ENCODE measurements around the gene RAD51B. TPM values are rescaled to one million over a fixed set of nuclear protein-coding genes. Genes with fewer than 3 reads are reported as not detected.

The RAD51B gene
- total RNA-seq, 1 experiment from 2014 or later: 29.9 TPM

- CTCF ChIA-PET: no interaction called here
- intact Hi-C loops (cut with micrococcal nuclease; ENCODE audit: unreplicated experiment): loop anchor here (10.0 kb wide), 1 partner anchor 318 kb away; no protein-coding TSS in a partner anchor
These were observed 643.7 kb downstream of the RAD51B start for GRCh38 chr14:68463299-68463698.

DNA sequence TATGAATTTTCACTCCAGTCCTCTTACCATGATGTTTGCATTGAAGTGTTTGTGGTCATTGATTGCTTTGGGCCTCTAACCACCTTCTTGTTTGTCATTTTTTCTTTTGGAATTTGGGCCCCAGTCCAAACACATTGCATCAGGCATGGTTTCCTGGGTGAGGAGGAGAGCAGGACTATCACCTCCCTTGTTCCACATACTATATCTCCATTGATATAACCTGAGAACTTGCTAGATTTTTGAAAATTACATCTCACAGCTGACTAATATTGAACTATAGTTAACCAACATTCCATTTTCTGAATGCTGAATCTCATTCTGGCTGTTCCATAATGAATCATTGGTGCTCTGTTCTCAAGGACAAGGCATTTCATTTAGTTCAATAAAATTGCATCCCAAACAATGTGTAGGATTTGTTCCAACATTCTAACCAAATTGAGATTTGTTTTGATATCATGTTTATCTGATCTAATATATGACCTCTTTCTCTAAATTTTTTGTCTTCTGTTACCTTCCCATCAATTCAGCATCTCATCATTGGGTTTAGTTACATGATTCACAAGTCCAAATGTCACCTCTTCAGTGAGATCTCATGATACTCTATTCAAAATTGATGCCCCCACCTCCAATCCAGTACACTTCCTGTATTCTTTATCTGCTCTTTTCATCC is 644.3 kb downstream of the RAD51B start:
- no peak overlapping the region for H2AFZ ChIP-seq
- peaks cover 75% of the 10 kb centered on the region for H3F3A ChIP-seq (ENCODE audit: insufficient read depth, low read depth)
- H3K4me3 ChIP-seq: no peak overlapping the region
- peak overlapping the region; percentile 47 for H3K4me2 ChIP-seq
- H3K9me3 ChIP-seq (ENCODE audit: insufficient read depth, low read depth): no peaks in the 10 kb centered on the region
- H3K4me1 ChIP-seq (replicated peaks; ENCODE audit: insufficient read depth): peaks cover 97% of the 10 kb centered on the region
- H3K36me3 ChIP-seq (ENCODE audit: low read depth): peaks cover 4% of the 10 kb centered on the region; the same call in 1 of the 2 replicates
- BruUV-seq (replicated peaks): no TSS peak
- H3K9me2 ChIP-seq (ENCODE audit: insufficient read depth): no peaks in the 10 kb centered on the region
- no peaks in the 10 kb centered on the region for H4K20me1 ChIP-seq (ENCODE audit: insufficient read depth)
- H3K27ac ChIP-seq: peak overlapping the region; percentile 96
- intact Hi-C loops (cut with micrococcal nuclease; ENCODE audit: unreplicated experiment): loop anchor here (10.0 kb wide), 1 partner anchor 319 kb away; no protein-coding TSS in a partner anchor
- TF ChIP-seq CTCF (conservative IDR thresholded peaks at IDR 0.05) (no peak), EZH2 (IDR thresholded peaks at IDR 0.05; ENCODE audit: low read depth) (no peak)
- ChIA-PET POLR2A (ENCODE audit: unreplicated experiment) (no interaction called here), CTCF (no interaction called here)
- DNase-seq: peak; percentile 43 to 80
- no peaks in the 10 kb centered on the region for H3K27me3 ChIP-seq (ENCODE audit: insufficient read depth, low read depth)
- peaks cover 6% of the 10 kb centered on the region for H3K79me2 ChIP-seq (ENCODE audit: low read depth)

More at GRCh38 chr14:68463299-68463698, 643.7 kb downstream of the RAD51B start:
- Histone ChIP-seq H3K4me2 (peak overlapping the region; percentile 47), H3K9me3 (ENCODE audit: insufficient read depth, low read depth) (no peaks in the 10 kb centered on the region), H3K36me3 (ENCODE audit: low read depth) (peaks cover 4% of the 10 kb centered on the region; the same call in 1 of the 2 replicates), H3K27ac (peak overlapping the region; percentile 96), H2AFZ (no peak overlapping the region), H3K4me3 (no peak overlapping the region), H3F3A (ENCODE audit: insufficient read depth, low read depth) (peaks cover 76% of the 10 kb centered on the region), H4K20me1 (ENCODE audit: insufficient read depth) (no peaks in the 10 kb centered on the region), H3K79me2 (ENCODE audit: low read depth) (peaks cover 6% of the 10 kb centered on the region), H3K27me3 (ENCODE audit: insufficient read depth, low read depth) (no peaks in the 10 kb centered on the region), H3K9me2 (ENCODE audit: insufficient read depth) (no peaks in the 10 kb centered on the region), H3K4me1 (replicated peaks; ENCODE audit: insufficient read depth) (peaks cover 97% of the 10 kb centered on the region)
- TF ChIP-seq EZH2 (IDR thresholded peaks at IDR 0.05; ENCODE audit: low read depth): no peak
- no peak for TF ChIP-seq CTCF (conservative IDR thresholded peaks at IDR 0.05)
- no TSS peak for BruUV-seq (replicated peaks)
- no peak for DNase-seq
- POLR2A ChIA-PET (ENCODE audit: unreplicated experiment): interaction anchor here (0.5 kb wide), 1 partner anchor 164 kb away, joined by 3 read pairs; no protein-coding TSS in a partner anchor

- CTCF ChIA-PET: no interaction called here
- Histone ChIP-seq H3K9me3 (ENCODE audit: insufficient read depth, low read depth) (no peaks in the 10 kb centered on the region), H3K27me3 (ENCODE audit: insufficient read depth, low read depth) (no peaks in the 10 kb centered on the region), H3K9me2 (ENCODE audit: insufficient read depth) (no peaks in the 10 kb centered on the region), H3K4me3 (no peak overlapping the region), H3K36me3 (ENCODE audit: low read depth) (peaks cover 4% of the 10 kb centered on the region; the same call in 1 of the 2 replicates), H3K4me2 (peak overlapping the region; percentile 47), H4K20me1 (ENCODE audit: insufficient read depth) (no peaks in the 10 kb centered on the region), H3K79me2 (ENCODE audit: low read depth) (peaks cover 6% of the 10 kb centered on the region), H3F3A (ENCODE audit: insufficient read depth, low read depth) (peaks cover 75% of the 10 kb centered on the region), H3K4me1 (replicated peaks; ENCODE audit: insufficient read depth) (peaks cover 97% of the 10 kb centered on the region), H3K27ac (peak overlapping the region; percentile 96), H2AFZ (no peak overlapping the region)
- intact Hi-C loops (cut with micrococcal nuclease; ENCODE audit: unreplicated experiment): loop anchor here (5.0 to 10.0 kb wide), 3 partner anchors 320 to 522 kb away; no protein-coding TSS in a partner anchor
- no TSS peak for BruUV-seq (replicated peaks)
- POLR2A ChIA-PET (ENCODE audit: unreplicated experiment): no interaction called here
- TF ChIP-seq EZH2 (IDR thresholded peaks at IDR 0.05; ENCODE audit: low read depth) (no peak), CTCF (conservative IDR thresholded peaks at IDR 0.05) (no peak)
- DNase-seq: peak; percentile 70 to 96
These were observed 645.1 kb downstream of the RAD51B start for GRCh38 chr14:68464711-68465110.
